ENCODE measurements around the gene PLA2G4B. TPM values are rescaled to one million over a fixed set of nuclear protein-coding genes. Genes with fewer than 3 reads are reported as not detected.

PLA2G4B gene
- total RNA-seq, 1 donor from 2014 or later: 17.7 TPM

GRCh38 chr15:41883484-41883825 lies 44.8 kb downstream of the PLA2G4B start:
- peaks cover 31% of the 10 kb centered on the region for H3K27me3 Mint-ChIP-seq

GRCh38 chr15:41884458-41884857 lies 45.8 kb downstream of the PLA2G4B start:
- no peak for DNase-seq (ENCODE audit: extremely low spot score, unreplicated experiment)
- H3K27me3 Mint-ChIP-seq: peaks cover 31% of the 10 kb centered on the region
- peak overlapping the region; percentile 20 for H3K4me3 Mint-ChIP-seq
- no peak for TF ChIP-seq CTCF (conservative IDR thresholded peaks at IDR 0.05)
- no peaks in the 10 kb centered on the region for H3K9me3 Mint-ChIP-seq
- H3K4me1 Mint-ChIP-seq (ENCODE audit: unreplicated experiment): peaks cover 9% of the 10 kb centered on the region
- no peaks in the 10 kb centered on the region for H3K36me3 Mint-ChIP-seq
- H3K27ac Mint-ChIP-seq: no peak overlapping the region

More at GRCh38 chr15:41883484-41883825, 44.8 kb downstream of the PLA2G4B start:
- no peak overlapping the region for H3K4me3 Mint-ChIP-seq
- H3K36me3 Mint-ChIP-seq: no peaks in the 10 kb centered on the region
- H3K4me1 Mint-ChIP-seq (ENCODE audit: unreplicated experiment): peaks cover 9% of the 10 kb centered on the region
- no peak for DNase-seq (ENCODE audit: extremely low spot score, unreplicated experiment)
- TF ChIP-seq CTCF (conservative IDR thresholded peaks at IDR 0.05): no peak
- H3K9me3 Mint-ChIP-seq: no peaks in the 10 kb centered on the region
- H3K27ac Mint-ChIP-seq: no peak overlapping the region

- Mint-ChIP-seq H3K27me3 (peaks cover 26% of the 10 kb centered on the region), H3K36me3 (no peaks in the 10 kb centered on the region), H3K4me1 (ENCODE audit: unreplicated experiment) (peaks cover 9% of the 10 kb centered on the region), H3K9me3 (no peaks in the 10 kb centered on the region), H3K27ac (no peak overlapping the region), H3K4me3 (no peak overlapping the region)
- DNase-seq (ENCODE audit: extremely low spot score, unreplicated experiment): no peak
- TF ChIP-seq CTCF (conservative IDR thresholded peaks at IDR 0.05): no peak
These were observed 46.7 kb downstream of the PLA2G4B start for GRCh38 chr15:41885321-41885720.

- Mint-ChIP-seq H3K4me1 (ENCODE audit: unreplicated experiment) (peaks cover 9% of the 10 kb centered on the region), H3K27me3 (peaks cover 22% of the 10 kb centered on the region), H3K9me3 (no peaks in the 10 kb centered on the region), H3K27ac (no peak overlapping the region), H3K4me3 (no peak overlapping the region), H3K36me3 (no peaks in the 10 kb centered on the region)
- no peak for DNase-seq (ENCODE audit: extremely low spot score, unreplicated experiment)
- TF ChIP-seq CTCF (conservative IDR thresholded peaks at IDR 0.05): no peak
These were observed 47.2 kb downstream of the PLA2G4B start for GRCh38 chr15:41885841-41886240.

- H3K9me3 Mint-ChIP-seq: no peaks in the 10 kb centered on the region
- H3K4me1 Mint-ChIP-seq (ENCODE audit: unreplicated experiment): peaks cover 4% of the 10 kb centered on the region
- H3K36me3 Mint-ChIP-seq: no peaks in the 10 kb centered on the region
- no peak overlapping the region for H3K4me3 Mint-ChIP-seq
- no peak overlapping the region for H3K27ac Mint-ChIP-seq
- H3K27me3 Mint-ChIP-seq: peaks cover 14% of the 10 kb centered on the region
- no peak for TF ChIP-seq CTCF (conservative IDR thresholded peaks at IDR 0.05)
- DNase-seq (ENCODE audit: extremely low spot score, unreplicated experiment): no peak
These were observed 48.1 kb downstream of the PLA2G4B start for GRCh38 chr15:41886741-41887140.

GRCh38 chr15:41887161-41887560 lies 48.5 kb downstream of the PLA2G4B start:
- no peak overlapping the region for H3K4me3 Mint-ChIP-seq
- no peak overlapping the region for H3K27ac Mint-ChIP-seq
- H3K36me3 Mint-ChIP-seq: no peaks in the 10 kb centered on the region
- peaks cover 14% of the 10 kb centered on the region for H3K27me3 Mint-ChIP-seq
- no peak for DNase-seq (ENCODE audit: extremely low spot score, unreplicated experiment)
- peaks cover 4% of the 10 kb centered on the region for H3K4me1 Mint-ChIP-seq (ENCODE audit: unreplicated experiment)
- H3K9me3 Mint-ChIP-seq: no peaks in the 10 kb centered on the region
- no peak for TF ChIP-seq CTCF (conservative IDR thresholded peaks at IDR 0.05)
